Skeletal muscle satellite cell (primary cell): ENCODE measurements around the gene CFAP157.

Experiments
- H3K27me3 ChIP-seq: 2 replicates; pipeline ENCODE4 v1.7.0; 2013; ENCODE audit warnings: low read length; ENCODE audit not compliant: control insufficient read depth, insufficient read depth
- H3K36me3 ChIP-seq: 2 replicates; pipeline ENCODE4 v1.7.0; 2013; ENCODE audit warnings: mild to moderate bottlenecking, control low read depth, low read length; ENCODE audit not compliant: insufficient read depth
- H3K4me1 ChIP-seq: 2 replicates; pipeline ENCODE4 v1.7.0; 2013; ENCODE audit warnings: low read length; ENCODE audit not compliant: control insufficient read depth, insufficient read depth
- H3K4me2 ChIP-seq: 2 replicates; pipeline ENCODE4 v1.7.0; 2013; ENCODE audit warnings: mild to moderate bottlenecking, low read length
- H3K4me3 ChIP-seq: 2 replicates; pipeline ENCODE4 v1.7.0; 2013; ENCODE audit warnings: low read length
- H3K9ac ChIP-seq: 2 replicates; pipeline ENCODE4 v1.7.0; 2013; ENCODE audit warnings: mild to moderate bottlenecking, low read depth, low read length, moderate library complexity
- H3K9me3 ChIP-seq: replicated peaks from 2 replicates; pipeline ENCODE4 v1.7.0; 2013; ENCODE audit warnings: mild to moderate bottlenecking, control low read depth, low read length

The CFAP157 gene

GRCh38 chr9:127680226-127680625 lies 26.6 kb upstream of the CFAP157 start:
- Histone ChIP-seq H3K9ac (no peak overlapping the region), H3K27me3 (no peaks in the 10 kb centered on the region), H3K9me3 (no peaks in the 10 kb centered on the region), H3K4me1 (peaks cover 11% of the 10 kb centered on the region), H3K36me3 (peaks cover 59% of the 10 kb centered on the region), H3K4me2 (no peak overlapping the region), H3K4me3 (no peak overlapping the region)

GRCh38 chr9:127680846-127681245 lies 25.9 kb upstream of the CFAP157 start:
- Histone ChIP-seq H3K4me3 (no peak overlapping the region), H3K9ac (no peak overlapping the region), H3K27me3 (no peaks in the 10 kb centered on the region), H3K4me2 (no peak overlapping the region), H3K36me3 (peaks cover 53% of the 10 kb centered on the region), H3K9me3 (no peaks in the 10 kb centered on the region), H3K4me1 (peaks cover 11% of the 10 kb centered on the region)

- no peaks in the 10 kb centered on the region for H3K9me3 ChIP-seq
- no peak overlapping the region for H3K4me3 ChIP-seq
- peaks cover 11% of the 10 kb centered on the region for H3K4me1 ChIP-seq
- H3K36me3 ChIP-seq = peaks cover 42% of the 10 kb centered on the region
- no peaks in the 10 kb centered on the region for H3K27me3 ChIP-seq
- H3K9ac ChIP-seq = no peak overlapping the region
- H3K4me2 ChIP-seq = no peak overlapping the region
Observed at GRCh38 chr9:127682351-127683136, 24.2 kb upstream of the CFAP157 start.

GRCh38 chr9:127683723-127684122 lies 23.1 kb upstream of the CFAP157 start:
- no peak overlapping the region for H3K4me2 ChIP-seq
- no peak overlapping the region for H3K9ac ChIP-seq
- H3K27me3 ChIP-seq = no peaks in the 10 kb centered on the region
- no peak overlapping the region for H3K4me3 ChIP-seq
- H3K4me1 ChIP-seq = peaks cover 11% of the 10 kb centered on the region
- H3K9me3 ChIP-seq = no peaks in the 10 kb centered on the region
- peaks cover 38% of the 10 kb centered on the region for H3K36me3 ChIP-seq

GRCh38 chr9:127684576-127684975 lies 22.2 kb upstream of the CFAP157 start:
- Histone ChIP-seq H3K9ac (no peak overlapping the region), H3K9me3 (no peaks in the 10 kb centered on the region), H3K4me3 (no peak overlapping the region), H3K4me1 (peaks cover 11% of the 10 kb centered on the region), H3K27me3 (no peaks in the 10 kb centered on the region), H3K4me2 (no peak overlapping the region), H3K36me3 (peaks cover 46% of the 10 kb centered on the region)

- Histone ChIP-seq H3K4me2 (no peak overlapping the region), H3K36me3 (peaks cover 35% of the 10 kb centered on the region), H3K4me1 (peaks cover 11% of the 10 kb centered on the region), H3K9ac (no peak overlapping the region), H3K27me3 (no peaks in the 10 kb centered on the region), H3K4me3 (no peak overlapping the region), H3K9me3 (no peaks in the 10 kb centered on the region)
Observed at GRCh38 chr9:127686461-127687393, 20.1 kb upstream of the CFAP157 start.

- Histone ChIP-seq H3K9me3 (no peaks in the 10 kb centered on the region), H3K27me3 (no peaks in the 10 kb centered on the region), H3K9ac (no peak overlapping the region), H3K36me3 (peaks cover 24% of the 10 kb centered on the region), H3K4me2 (no peak overlapping the region), H3K4me3 (no peak overlapping the region), H3K4me1 (peaks cover 5% of the 10 kb centered on the region)
Observed at GRCh38 chr9:127689329-127690000, 17.3 kb upstream of the CFAP157 start.

GRCh38 chr9:127690735-127691134 lies 16.1 kb upstream of the CFAP157 start:
- no peak overlapping the region for H3K4me2 ChIP-seq
- H3K27me3 ChIP-seq = no peaks in the 10 kb centered on the region
- no peak overlapping the region for H3K9ac ChIP-seq
- no peaks in the 10 kb centered on the region for H3K9me3 ChIP-seq
- no peak overlapping the region for H3K4me3 ChIP-seq
- H3K36me3 ChIP-seq = peaks cover 24% of the 10 kb centered on the region
- peaks cover 5% of the 10 kb centered on the region for H3K4me1 ChIP-seq

GRCh38 chr9:127692071-127692470 lies 14.7 kb upstream of the CFAP157 start:
- H3K4me1 ChIP-seq = peaks cover 5% of the 10 kb centered on the region
- no peaks in the 10 kb centered on the region for H3K9me3 ChIP-seq
- H3K36me3 ChIP-seq = peaks cover 24% of the 10 kb centered on the region
- no peak overlapping the region for H3K4me2 ChIP-seq
- H3K9ac ChIP-seq = no peak overlapping the region
- no peaks in the 10 kb centered on the region for H3K27me3 ChIP-seq
- H3K4me3 ChIP-seq = no peak overlapping the region

GRCh38 chr9:127693143-127693542 lies 13.6 kb upstream of the CFAP157 start:
- Histone ChIP-seq H3K4me2 (no peak overlapping the region), H3K9ac (no peak overlapping the region), H3K4me3 (no peak overlapping the region), H3K4me1 (peaks cover 5% of the 10 kb centered on the region), H3K9me3 (no peaks in the 10 kb centered on the region), H3K36me3 (peaks cover 24% of the 10 kb centered on the region), H3K27me3 (no peaks in the 10 kb centered on the region)

- peaks cover 5% of the 10 kb centered on the region for H3K4me1 ChIP-seq
- no peaks in the 10 kb centered on the region for H3K9me3 ChIP-seq
- H3K27me3 ChIP-seq = no peaks in the 10 kb centered on the region
- H3K4me3 ChIP-seq = no peak overlapping the region
- H3K9ac ChIP-seq = no peak overlapping the region
- H3K36me3 ChIP-seq = peaks cover 24% of the 10 kb centered on the region
- no peak overlapping the region for H3K4me2 ChIP-seq
Observed at GRCh38 chr9:127693697-127694096, 13.1 kb upstream of the CFAP157 start.
